GDM1 (cell line): ENCODE data around the gene GAA.

Source experiments
- DNase-seq: peaks from one replicate; lab custom pipeline; 2025; lab: John Stamatoyannopoulos, UW

Gene GAA

DNA sequence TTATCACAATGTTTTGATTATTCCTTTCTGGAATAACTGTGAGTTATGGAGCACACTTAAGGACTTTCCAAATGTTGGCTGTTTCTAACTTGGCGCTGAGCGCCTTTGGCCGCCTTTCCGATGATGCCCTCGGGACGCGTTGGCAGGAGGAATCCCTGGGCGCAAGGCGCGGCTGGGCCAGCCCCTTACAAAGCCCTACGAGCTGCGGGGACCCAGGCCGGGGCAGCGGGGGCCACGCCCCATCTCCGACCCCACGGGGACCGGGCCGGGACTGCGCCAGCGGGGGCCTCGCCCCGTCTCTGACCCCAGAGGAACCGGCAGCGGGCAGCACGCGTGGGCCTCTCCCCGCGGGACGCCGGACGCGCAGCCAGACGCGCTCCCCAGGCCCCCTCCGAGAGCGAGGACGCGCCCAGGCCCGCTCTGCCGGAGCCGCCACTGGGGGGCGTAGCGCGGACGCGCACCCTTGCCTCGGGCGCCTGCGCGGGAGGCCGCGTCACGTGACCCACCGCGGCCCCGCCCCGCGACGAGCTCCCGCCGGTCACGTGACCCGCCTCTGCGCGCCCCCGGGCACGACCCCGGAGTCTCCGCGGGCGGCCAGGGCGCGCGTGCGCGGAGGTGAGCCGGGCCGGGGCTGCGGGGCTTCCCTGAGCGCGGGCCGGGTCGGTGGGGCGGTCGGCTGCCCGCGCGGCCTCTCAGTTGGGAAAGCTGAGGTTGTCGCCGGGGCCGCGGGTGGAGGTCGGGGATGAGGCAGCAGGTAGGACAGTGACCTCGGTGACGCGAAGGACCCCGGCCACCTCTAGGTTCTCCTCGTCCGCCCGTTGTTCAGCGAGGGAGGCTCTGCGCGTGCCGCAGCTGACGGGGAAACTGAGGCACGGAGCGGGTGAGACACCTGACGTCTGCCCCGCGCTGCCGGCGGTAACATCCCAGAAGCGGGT is at the start of gene GAA:
Gene GAA, plus strand, starts transcription at position 571 of the 935 bp plus-strand sequence. CDS start 3,006 bp downstream, outside the sequence.
- peak; percentile 80 for DNase-seq

DNA sequence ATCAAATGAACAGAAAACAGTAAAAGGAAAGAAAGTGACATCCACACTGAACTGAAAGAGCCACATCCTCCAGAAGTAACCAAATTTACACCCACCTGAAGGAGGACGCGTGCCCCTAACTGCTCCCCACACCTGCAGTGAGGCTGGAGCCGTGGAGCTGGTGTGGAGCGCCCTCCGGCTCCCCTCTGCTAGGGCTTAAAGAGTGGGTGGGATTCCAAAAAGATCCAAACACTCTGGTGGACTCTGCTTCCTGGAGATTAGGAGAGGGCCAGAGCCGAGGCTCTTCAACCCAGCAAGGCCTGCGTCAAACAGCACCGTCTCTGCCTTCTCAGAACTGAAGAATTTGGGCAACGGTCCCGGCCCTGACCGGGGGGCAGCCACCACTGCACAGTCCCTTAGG is 49.7 kb upstream of the GAA start:
- no peak for DNase-seq

DNA sequence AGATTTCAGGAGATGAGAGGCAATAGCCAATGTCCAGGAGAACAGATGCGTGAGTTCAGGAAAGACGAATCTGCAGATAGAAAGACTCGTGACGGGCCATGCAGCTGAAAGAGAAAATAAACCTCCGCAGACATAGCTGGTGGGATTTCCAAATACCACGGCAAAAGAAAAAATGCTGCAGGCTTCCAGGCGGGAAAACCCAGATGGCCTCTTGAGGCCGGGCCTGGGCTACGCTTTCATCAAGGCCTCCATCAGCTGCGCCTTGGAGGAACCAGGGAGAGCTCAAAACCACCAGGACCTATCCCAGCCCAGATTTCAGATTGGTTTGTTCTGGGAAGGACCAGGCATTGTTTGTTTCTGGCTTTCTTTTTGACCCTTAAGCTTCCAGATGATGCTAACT is 48.3 kb upstream of the GAA start:
- DNase-seq: no peak

DNA sequence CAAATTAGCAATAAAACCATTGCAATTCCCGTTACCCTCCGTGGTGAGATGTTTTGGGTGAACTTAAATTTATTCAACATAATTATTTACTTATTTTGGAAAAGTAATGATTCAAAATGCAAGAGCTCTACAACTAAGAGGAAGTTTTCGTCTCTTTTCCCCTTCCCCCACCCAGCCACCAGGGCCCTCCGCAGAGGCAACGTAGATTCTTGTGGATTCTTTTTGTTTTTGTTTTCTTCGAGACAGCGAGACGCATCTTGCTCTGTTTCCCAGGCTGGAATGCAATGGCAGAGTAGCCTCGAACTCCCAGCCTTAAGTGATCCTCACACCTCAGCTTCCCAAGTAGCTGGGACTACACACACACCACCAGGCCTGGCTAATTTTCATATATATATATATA is 45.8 kb upstream of the GAA start:
- DNase-seq: no peak

- no peak for DNase-seq
These were observed 42.9 kb upstream of the GAA start for GRCh38 chr17:80058311-80058955.

DNA sequence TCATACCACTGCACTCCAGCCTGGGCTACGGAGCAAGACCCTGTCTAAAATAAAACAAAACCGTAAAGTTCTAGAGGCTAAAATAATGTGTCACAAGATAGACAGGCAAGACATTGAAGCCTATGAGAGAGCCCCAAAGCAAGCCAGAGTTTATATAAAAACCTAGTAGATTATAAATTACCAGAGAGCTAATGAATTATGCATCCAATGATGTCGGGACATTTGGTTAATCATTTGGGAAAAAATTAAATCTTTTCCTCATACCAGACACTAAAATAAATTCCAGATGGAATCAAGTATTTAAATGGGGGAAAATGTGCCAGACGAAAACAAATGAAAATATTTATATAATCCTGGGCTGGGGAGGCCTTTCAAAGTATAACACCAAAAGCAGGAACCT is 40.7 kb upstream of the GAA start:
- no peak for DNase-seq

- no peak for DNase-seq
These were observed 40.0 kb upstream of the GAA start for GRCh38 chr17:80061421-80061820.

- no peak for DNase-seq
These were observed 37.4 kb upstream of the GAA start for GRCh38 chr17:80063830-80064585.

- DNase-seq: no peak
These were observed 36.7 kb upstream of the GAA start for GRCh38 chr17:80064696-80065095.

DNA sequence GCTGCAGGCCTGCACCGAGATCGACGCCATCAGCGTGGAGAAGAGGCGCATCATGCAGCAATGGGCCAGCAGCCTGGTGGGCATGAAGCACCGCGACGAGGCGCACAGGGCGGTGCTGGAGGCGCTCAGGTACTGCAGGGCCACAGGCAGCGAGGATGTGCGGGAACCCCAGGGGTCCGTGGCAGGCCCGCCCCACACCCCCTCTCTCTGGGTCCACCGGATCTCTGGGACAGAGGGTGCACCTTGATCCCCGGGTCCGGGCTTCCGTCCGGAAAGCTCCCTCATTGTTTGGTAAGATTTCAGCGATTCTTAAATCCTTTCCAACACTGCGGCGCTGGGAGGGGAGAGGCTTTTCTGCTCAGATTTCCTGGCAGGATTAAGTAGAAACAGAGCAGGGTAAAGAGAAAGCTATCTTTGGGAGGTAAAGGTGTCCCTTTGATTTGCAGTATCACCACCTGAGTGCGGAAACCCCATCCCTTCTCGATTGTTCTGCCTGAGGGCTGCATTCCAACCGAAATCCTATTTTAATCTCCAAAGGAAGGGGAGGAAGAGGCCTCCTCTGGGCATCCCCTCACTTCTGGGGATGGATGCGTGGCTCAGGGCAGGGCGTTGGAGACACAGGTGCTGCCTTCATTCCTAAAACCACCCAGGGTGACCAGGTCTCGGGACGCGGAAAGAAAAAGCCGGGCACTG is 35.8 kb upstream of the GAA start:
- no peak for DNase-seq

- DNase-seq: no peak
These were observed 33.9 kb upstream of the GAA start for GRCh38 chr17:80067393-80067986.

DNA sequence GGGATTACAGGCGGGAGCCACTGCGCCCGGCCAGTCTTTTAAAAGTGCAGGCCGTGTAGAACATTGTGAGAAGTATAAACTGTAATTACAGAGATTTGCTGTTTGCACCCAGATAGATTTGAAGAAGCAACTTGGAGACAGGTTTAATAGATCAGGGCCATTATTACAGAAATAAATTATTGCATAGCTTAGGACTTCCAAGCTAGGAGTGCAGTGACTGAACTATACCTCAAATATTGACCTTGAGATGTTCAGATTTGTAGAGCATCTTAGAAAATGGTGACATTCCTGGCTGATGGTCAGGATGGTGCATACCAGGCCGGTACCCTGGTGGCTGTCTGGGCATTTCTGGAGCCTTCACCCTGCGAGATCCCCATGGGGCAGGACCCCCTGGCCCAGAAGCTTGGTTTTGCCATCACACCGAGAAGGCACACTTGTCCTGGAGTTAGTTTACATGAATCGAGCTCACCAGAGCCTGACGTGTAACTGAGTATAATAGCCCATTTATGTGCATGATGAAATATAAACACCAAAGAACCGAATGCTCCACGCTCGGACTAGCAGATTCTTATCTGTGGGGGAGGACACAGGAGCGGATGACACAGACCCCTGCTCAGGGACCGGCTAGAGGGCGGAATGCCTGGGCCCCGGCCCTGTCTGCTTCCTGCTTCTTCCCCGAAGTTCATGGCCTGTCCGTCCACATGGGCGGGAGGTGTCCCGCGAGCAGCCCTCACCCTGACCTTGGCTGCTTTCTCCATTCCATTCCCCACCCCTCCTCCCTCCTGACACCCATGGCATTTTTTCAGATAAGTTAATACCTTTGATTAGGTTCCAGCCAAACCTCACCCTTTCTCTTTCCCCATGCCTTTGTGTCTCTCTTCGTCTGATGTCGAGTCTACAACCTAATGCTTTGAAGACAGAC is 32.8 kb upstream of the GAA start:
- no peak for DNase-seq

GRCh38 chr17:80070375-80071115 is 30.8 kb upstream of the GAA start:
- no peak for DNase-seq

DNA sequence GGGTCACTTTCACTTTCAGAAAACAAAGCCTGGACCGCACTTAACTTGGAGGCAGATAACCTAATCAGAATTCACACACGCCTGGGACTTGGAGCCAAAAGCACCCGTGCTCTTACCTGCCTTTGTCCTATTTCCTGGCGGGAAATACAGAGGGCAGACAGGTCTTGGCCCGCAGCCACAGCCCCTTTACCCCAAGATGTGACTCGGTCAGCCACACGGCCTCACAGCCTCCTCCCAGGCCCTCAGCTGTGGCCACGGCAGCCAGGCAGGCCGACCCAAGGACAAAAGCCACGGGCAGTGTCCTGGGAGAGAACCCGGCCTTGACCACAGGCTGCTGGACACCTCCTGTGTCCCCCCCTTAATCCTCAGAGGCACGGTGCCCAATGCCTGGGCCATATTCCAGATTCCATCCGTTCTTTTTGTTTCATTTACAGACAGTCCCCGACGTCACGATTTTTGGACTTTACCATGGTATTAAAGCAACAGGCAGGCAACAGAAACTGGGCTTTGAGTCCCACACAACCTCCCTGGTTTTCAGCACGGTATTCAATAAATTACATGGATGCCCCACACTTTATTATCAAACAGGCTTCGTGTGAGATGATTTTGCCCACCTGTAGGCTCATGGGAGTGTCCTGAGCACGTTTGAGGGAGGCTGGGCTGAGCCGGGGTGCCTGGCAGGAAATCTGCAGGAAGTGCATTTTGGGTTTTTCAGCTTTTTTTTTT is 30.1 kb upstream of the GAA start:
- no peak for DNase-seq

DNA sequence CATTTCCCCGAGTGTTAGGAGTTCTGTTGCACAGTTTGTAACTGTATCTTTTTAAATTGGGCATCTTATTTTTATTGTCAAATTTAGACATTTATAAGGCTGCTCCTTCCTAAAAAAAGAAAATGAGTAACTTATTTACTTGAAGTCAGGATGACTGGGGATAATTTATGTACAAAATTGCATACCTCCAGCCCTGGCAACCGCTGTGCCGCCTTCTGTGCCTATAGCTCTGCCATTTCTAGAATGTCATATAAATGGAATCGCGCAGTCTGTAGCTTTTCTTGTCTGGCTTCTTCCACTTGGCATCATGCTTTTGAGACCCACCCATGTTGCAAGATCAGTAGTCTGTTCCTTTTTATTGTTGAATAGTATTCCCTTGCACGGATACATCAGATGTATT is 29.0 kb upstream of the GAA start:
- no peak for DNase-seq

DNA sequence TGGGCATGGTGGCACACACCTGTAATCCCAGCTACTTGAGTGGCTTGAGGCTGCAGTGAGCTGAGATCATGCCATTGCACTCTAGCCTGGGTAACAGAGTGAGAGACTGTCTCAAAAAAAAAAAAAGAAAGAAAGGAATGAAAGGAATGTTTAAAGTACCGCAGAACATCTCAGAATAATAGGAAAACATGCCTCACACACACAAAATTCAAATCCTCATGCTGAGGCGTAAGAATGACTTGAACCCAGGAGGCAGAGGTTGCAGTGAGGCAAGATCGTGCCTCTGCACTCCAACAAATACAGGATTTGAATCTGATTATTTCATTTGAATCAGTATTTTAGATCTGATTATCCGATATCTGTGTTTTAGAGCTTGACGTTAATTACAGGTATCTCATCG is 21.3 kb upstream of the GAA start:
- DNase-seq: no peak

DNA sequence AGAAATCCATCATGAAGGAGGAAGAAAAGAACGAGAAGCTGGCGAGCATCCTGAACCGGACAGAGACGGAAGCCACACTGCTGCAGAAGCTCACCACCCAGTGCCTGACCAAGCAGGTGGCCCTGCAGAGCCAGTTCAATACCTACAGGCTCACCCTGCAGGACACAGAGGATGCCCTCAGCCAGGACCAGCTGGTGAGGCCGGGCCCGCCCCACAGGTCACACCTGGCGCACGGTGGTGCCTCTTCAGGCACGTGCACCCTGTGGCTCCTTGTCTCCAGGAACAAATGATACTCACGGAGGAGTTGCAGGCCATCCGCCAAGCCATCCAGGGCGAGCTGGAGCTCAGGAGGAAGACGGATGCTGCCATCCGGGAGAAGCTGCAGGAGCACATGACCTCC is 19.8 kb upstream of the GAA start:
- no peak for DNase-seq

DNA sequence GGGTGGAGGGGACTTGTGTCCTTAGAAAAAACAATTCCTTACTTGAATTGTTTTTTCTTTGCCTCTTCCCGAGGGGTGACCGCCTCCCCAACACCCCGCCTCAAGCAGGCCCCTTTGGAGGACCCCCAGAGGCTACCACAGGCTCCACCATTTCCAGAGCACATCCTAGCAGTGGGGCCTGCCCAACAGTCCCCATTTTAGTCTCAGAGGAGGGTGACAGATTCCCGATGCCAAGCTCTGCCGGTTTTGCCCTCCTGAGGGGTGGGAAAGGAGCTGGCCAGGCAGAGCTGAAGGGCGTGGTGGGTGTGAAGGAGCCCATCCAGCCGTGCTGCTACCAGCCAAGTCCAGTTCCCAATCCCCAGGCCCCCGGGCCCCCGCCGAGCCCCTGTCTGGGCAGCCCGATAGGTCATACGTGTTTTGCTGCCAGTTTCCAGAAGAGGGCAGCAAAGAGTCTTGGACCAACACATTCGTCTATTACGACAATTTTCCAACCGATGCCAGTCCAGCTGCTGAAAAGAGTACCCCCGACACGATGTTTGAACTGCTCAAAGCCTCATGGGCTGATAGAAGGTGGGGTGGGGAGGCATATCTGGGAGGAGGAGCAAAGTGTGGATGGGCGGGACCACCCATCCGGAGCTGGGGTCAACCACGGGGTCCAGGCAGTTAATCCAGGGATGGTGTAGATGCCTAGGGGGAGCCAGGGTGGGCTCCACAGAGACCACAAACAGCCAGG is 18.8 kb upstream of the GAA start:
- DNase-seq: peak; percentile 60
